Heart left ventricle (tissue), 13 donors: ENCODE results near the gene MVD.

Experiments used
- CTCF ChIP-seq, 12 donors: fragments of 200-600 bp; sonication (generic) in 4 of 12; IDR thresholded peaks; one replicate each; pipeline versions ENCODE4 v1.5.0 to v1.8.0; 2018 to 2022; ENCODE audit warnings: antibody characterized with exemption in 12 of 12, mild to moderate bottlenecking in 5 of 12
- POLR2A ChIP-seq, 2 donors: fragments of 450-650 bp; IDR thresholded peaks; one replicate each; pipeline ENCODE4 v1.6.1; 2017; ENCODE audit warnings: antibody characterized with exemption in 2 of 2, mild to moderate bottlenecking in 2 of 2, moderate library complexity in 2 of 2
- donor health status: ischemic (EF 13 %, LVEDD 7.1; RV severe dilation, severe dysfunction).
- donor health status: DM: no; HTN: yes; CAD: no.
- donor health status: DM: no; HTN: no; CAD: no.
- donor health status: ischemic (EF 25% LVEDD 6.9; RV normal size, moderate dysfunction).
- donor health status: ischemic (EF 25% LVEDD 5.7; RV mildly dilated, moderate dysfunction).
- donor health status: ischemic (EF 35%, LVEDD 5.7; RV mildly dilated, moderate dysfunction).
- donor health status: nonischemic (EF 11% LVEDD 7.7; RV severe dilation, severe dysfunction).
- donor health status: DM: yes; HTN: yes; CAD: no.
- donor health status: PGD.
- donor health status: ischemic (EF 29% LVEDD 5.4; RV normal size, mild dysfunction).
- donor health status: nonischemic (EF 23%, LVEDD 6.1; RV moderate dilation, normal function).

DNA sequence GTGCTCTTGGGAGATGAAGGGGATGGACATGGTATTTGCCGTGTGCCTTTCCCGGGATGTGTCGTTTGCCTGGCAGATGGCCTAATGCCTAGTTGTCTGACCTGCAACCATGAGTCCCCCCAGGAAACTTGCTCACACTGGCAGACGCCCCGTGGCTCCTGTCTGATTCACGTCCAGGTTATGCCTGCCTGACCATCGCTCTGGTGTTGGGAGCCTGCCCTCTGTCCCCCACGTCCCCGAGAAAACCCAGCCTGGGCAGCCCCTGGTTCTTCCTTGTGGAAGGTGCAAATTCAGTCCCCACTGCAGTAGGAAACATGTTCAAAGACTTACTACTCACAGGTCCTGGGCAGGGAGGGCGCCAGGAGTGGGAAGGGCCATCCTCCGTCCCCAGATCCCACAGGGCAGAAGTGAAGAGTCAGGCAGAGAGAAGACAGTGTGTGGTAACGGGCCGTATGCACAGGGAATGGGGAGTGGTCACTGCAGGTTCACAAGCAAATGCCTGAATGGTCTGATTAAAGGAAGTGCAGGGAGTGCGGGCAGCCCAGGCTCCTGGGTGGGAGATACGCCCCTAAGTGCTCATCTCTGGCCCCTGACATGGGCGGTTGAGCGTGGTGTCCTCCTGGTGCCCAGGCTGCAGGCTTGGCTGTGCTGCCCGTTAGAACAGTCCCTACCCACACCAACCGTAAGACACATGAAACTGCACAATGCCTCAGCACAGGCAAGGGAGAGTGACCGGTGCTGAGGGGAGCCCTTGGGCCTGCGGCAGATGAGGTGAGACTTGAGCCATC lies 27.6 kb upstream of the MVD start:
- TF ChIP-seq CTCF (IDR thresholded peaks at IDR 0.05): no peak
- no peak for TF ChIP-seq POLR2A (IDR thresholded peaks at IDR 0.05)
